IPS-15b (cell line): ENCODE results near the gene SRP14.

Experiments used
- H3K27me3 ChIP-seq: one replicate; pipeline ENCODE4 v1.6.1; 2013; ENCODE audit warnings: low read length; ENCODE audit not compliant: control insufficient read depth, insufficient read depth
- H3K36me3 ChIP-seq: one replicate; pipeline ENCODE4 v1.6.1; 2013; ENCODE audit warnings: low read length; ENCODE audit not compliant: control insufficient read depth, insufficient read depth
- H3K4me1 ChIP-seq: one replicate; pipeline ENCODE4 v1.6.1; 2013; ENCODE audit warnings: mild to moderate bottlenecking, low read length; ENCODE audit not compliant: control insufficient read depth, insufficient read depth
- H3K4me3 ChIP-seq: one replicate; pipeline ENCODE4 v1.5.1; 2013; ENCODE audit warnings: low read depth, low read length
- H3K9ac ChIP-seq: one replicate; pipeline ENCODE4 v1.6.1; 2013; ENCODE audit warnings: low read depth, mild to moderate bottlenecking, low read length
- H3K9me3 ChIP-seq: one replicate; pipeline ENCODE4 v1.6.1; 2013; ENCODE audit warnings: mild to moderate bottlenecking, low read length; ENCODE audit not compliant: control insufficient read depth, insufficient read depth

The SRP14 gene

GRCh38 chr15:40064231-40064894, 25.4 kb upstream of the SRP14 start:
- H3K27me3 ChIP-seq = no peaks in the 10 kb centered on the region
- no peak overlapping the region for H3K9ac ChIP-seq
- H3K4me3 ChIP-seq = no peak overlapping the region
- H3K4me1 ChIP-seq = peaks cover 2% of the 10 kb centered on the region
- H3K9me3 ChIP-seq = no peaks in the 10 kb centered on the region
- no peaks in the 10 kb centered on the region for H3K36me3 ChIP-seq

- no peak overlapping the region for H3K4me3 ChIP-seq
- H3K27me3 ChIP-seq = no peaks in the 10 kb centered on the region
- H3K4me1 ChIP-seq = no peaks in the 10 kb centered on the region
- H3K36me3 ChIP-seq = no peaks in the 10 kb centered on the region
- no peaks in the 10 kb centered on the region for H3K9me3 ChIP-seq
- no peak overlapping the region for H3K9ac ChIP-seq
Measured at GRCh38 chr15:40063563-40064011, 24.6 kb upstream of the SRP14 start.

GRCh38 chr15:40062816-40063562, 24.0 kb upstream of the SRP14 start:
- Histone ChIP-seq H3K4me1 (no peaks in the 10 kb centered on the region), H3K9me3 (no peaks in the 10 kb centered on the region), H3K9ac (no peak overlapping the region), H3K4me3 (no peak overlapping the region), H3K27me3 (no peaks in the 10 kb centered on the region), H3K36me3 (no peaks in the 10 kb centered on the region)

- no peak overlapping the region for H3K9ac ChIP-seq
- no peaks in the 10 kb centered on the region for H3K4me1 ChIP-seq
- H3K4me3 ChIP-seq = no peak overlapping the region
- no peaks in the 10 kb centered on the region for H3K36me3 ChIP-seq
- H3K27me3 ChIP-seq = no peaks in the 10 kb centered on the region
- H3K9me3 ChIP-seq = no peaks in the 10 kb centered on the region
Measured at GRCh38 chr15:40061212-40061901, 22.4 kb upstream of the SRP14 start.

- Histone ChIP-seq H3K36me3 (no peaks in the 10 kb centered on the region), H3K4me3 (no peak overlapping the region), H3K4me1 (no peaks in the 10 kb centered on the region), H3K27me3 (no peaks in the 10 kb centered on the region), H3K9me3 (no peaks in the 10 kb centered on the region), H3K9ac (no peak overlapping the region)
Measured at GRCh38 chr15:40060236-40060961, 21.4 kb upstream of the SRP14 start.

GRCh38 chr15:40059821-40060220, 20.8 kb upstream of the SRP14 start:
- Histone ChIP-seq H3K4me1 (no peaks in the 10 kb centered on the region), H3K9me3 (no peaks in the 10 kb centered on the region), H3K9ac (no peak overlapping the region), H3K27me3 (no peaks in the 10 kb centered on the region), H3K4me3 (no peak overlapping the region), H3K36me3 (no peaks in the 10 kb centered on the region)

- no peaks in the 10 kb centered on the region for H3K9me3 ChIP-seq
- no peak overlapping the region for H3K4me3 ChIP-seq
- no peaks in the 10 kb centered on the region for H3K36me3 ChIP-seq
- H3K27me3 ChIP-seq = no peaks in the 10 kb centered on the region
- H3K9ac ChIP-seq = no peak overlapping the region
- H3K4me1 ChIP-seq = no peaks in the 10 kb centered on the region
Measured at GRCh38 chr15:40058476-40059140, 19.6 kb upstream of the SRP14 start.

- no peak overlapping the region for H3K4me3 ChIP-seq
- no peak overlapping the region for H3K9ac ChIP-seq
- no peaks in the 10 kb centered on the region for H3K9me3 ChIP-seq
- H3K27me3 ChIP-seq = no peaks in the 10 kb centered on the region
- peaks cover 3% of the 10 kb centered on the region for H3K4me1 ChIP-seq
- H3K36me3 ChIP-seq = no peaks in the 10 kb centered on the region
Measured at GRCh38 chr15:40055576-40056293, 16.8 kb upstream of the SRP14 start.

GRCh38 chr15:40054855-40055575, 16.0 kb upstream of the SRP14 start:
- H3K27me3 ChIP-seq = no peaks in the 10 kb centered on the region
- no peaks in the 10 kb centered on the region for H3K9me3 ChIP-seq
- H3K9ac ChIP-seq = no peak overlapping the region
- H3K36me3 ChIP-seq = no peaks in the 10 kb centered on the region
- peaks cover 3% of the 10 kb centered on the region for H3K4me1 ChIP-seq
- no peak overlapping the region for H3K4me3 ChIP-seq

- Histone ChIP-seq H3K4me3 (no peak overlapping the region), H3K9ac (no peak overlapping the region), H3K27me3 (no peaks in the 10 kb centered on the region), H3K4me1 (peaks cover 3% of the 10 kb centered on the region), H3K9me3 (no peaks in the 10 kb centered on the region), H3K36me3 (no peaks in the 10 kb centered on the region)
Measured at GRCh38 chr15:40054605-40054854, 15.5 kb upstream of the SRP14 start.
